Large intestine (tissue), 3 donors: ENCODE measurements around the gene RANBP17. TPM values are rescaled to one million over a fixed set of nuclear protein-coding genes. Genes with fewer than 3 reads are reported as not detected.

Experiments
- DNase-seq, 2 donors: peaks; one replicate each; pipeline versions ENCODE4 v3.0.0 to v3.0.0-alpha.2; 2013
- H3K27ac ChIP-seq: one replicate; pipeline ENCODE4 v1.5.1; 2013; ENCODE audit warnings: low read length
- H3K27me3 ChIP-seq: 2 replicates; pipeline ENCODE4 v1.6.1; 2013; ENCODE audit warnings: low read length; ENCODE audit not compliant: control insufficient read depth, insufficient read depth
- H3K36me3 ChIP-seq: 2 replicates; pipeline ENCODE4 v1.6.1; 2013; ENCODE audit warnings: low read length; ENCODE audit not compliant: control insufficient read depth, insufficient read depth
- H3K4me1 ChIP-seq: one replicate; pipeline ENCODE4 v1.6.1; 2013; ENCODE audit warnings: low read length; ENCODE audit not compliant: control insufficient read depth, insufficient read depth
- H3K4me3 ChIP-seq: one replicate; pipeline ENCODE4 v1.5.1; 2013; ENCODE audit warnings: low read length
- H3K9me3 ChIP-seq: one replicate; pipeline ENCODE4 v1.6.1; 2013; ENCODE audit warnings: mild to moderate bottlenecking, low read depth, low read length, moderate library complexity; ENCODE audit not compliant: control insufficient read depth
- WGBS: methylation state at CpG from one replicate; pipeline ENCODE4 v1.1.5; 2013; ENCODE audit warnings: low lambda C conversion rate; ENCODE audit not compliant: insufficient coverage; 5-methylcytosine and 5-hydroxymethylcytosine counted together
- polyA plus RNA-seq: library from polyadenylated mRNA; unstranded; fragments of 120-200 nt; gene quantifications from one replicate; pipeline ENCODE4 v1.2.1, GENCODE V29; 2013

Gene RANBP17
- polyA plus RNA-seq, 1 donor: 5.8 TPM

GRCh38 chr5:170843870-170844269, 17.9 kb upstream of the RANBP17 start:
- no peaks in the 10 kb centered on the region for H3K4me1 ChIP-seq
- H3K27ac ChIP-seq: no peak overlapping the region
- H3K36me3 ChIP-seq: no peaks in the 10 kb centered on the region
- WGBS: 83% methylated on average over 2 of the region's 2 CpGs
- no peaks in the 10 kb centered on the region for H3K9me3 ChIP-seq
- no peak for DNase-seq
- H3K4me3 ChIP-seq: no peak overlapping the region
- no peaks in the 10 kb centered on the region for H3K27me3 ChIP-seq

GRCh38 chr5:170844651-170845050, 17.2 kb upstream of the RANBP17 start:
- no peak overlapping the region for H3K27ac ChIP-seq
- H3K27me3 ChIP-seq: no peaks in the 10 kb centered on the region
- no peak overlapping the region for H3K4me3 ChIP-seq
- H3K9me3 ChIP-seq: no peaks in the 10 kb centered on the region
- no peaks in the 10 kb centered on the region for H3K36me3 ChIP-seq
- H3K4me1 ChIP-seq: no peaks in the 10 kb centered on the region
- no peak for DNase-seq
- no CpG with 5 or more reads among the region's 2 CpGs for WGBS

- no peaks in the 10 kb centered on the region for H3K27me3 ChIP-seq
- no peak for DNase-seq
- no peak overlapping the region for H3K27ac ChIP-seq
- no peaks in the 10 kb centered on the region for H3K4me1 ChIP-seq
- no peaks in the 10 kb centered on the region for H3K9me3 ChIP-seq
- no peaks in the 10 kb centered on the region for H3K36me3 ChIP-seq
- no peak overlapping the region for H3K4me3 ChIP-seq
Observed at GRCh38 chr5:170846416-170846815, 15.4 kb upstream of the RANBP17 start.

- no peak for DNase-seq
- H3K9me3 ChIP-seq: no peaks in the 10 kb centered on the region
- no peak overlapping the region for H3K4me3 ChIP-seq
- H3K4me1 ChIP-seq: no peaks in the 10 kb centered on the region
- no peak overlapping the region for H3K27ac ChIP-seq
- no peaks in the 10 kb centered on the region for H3K27me3 ChIP-seq
- H3K36me3 ChIP-seq: no peaks in the 10 kb centered on the region
Observed at GRCh38 chr5:170846846-170847245, 15.0 kb upstream of the RANBP17 start.

- DNase-seq: no peak
- 100% methylated on average over 1 of the region's 5 CpGs for WGBS
- Histone ChIP-seq H3K4me3 (no peak overlapping the region), H3K4me1 (no peaks in the 10 kb centered on the region), H3K9me3 (no peaks in the 10 kb centered on the region), H3K27me3 (no peaks in the 10 kb centered on the region), H3K36me3 (no peaks in the 10 kb centered on the region), H3K27ac (no peak overlapping the region)
Observed at GRCh38 chr5:170848033-170848432, 13.8 kb upstream of the RANBP17 start.

- 100% methylated on average over 1 of the region's 2 CpGs for WGBS
- H3K9me3 ChIP-seq: no peaks in the 10 kb centered on the region
Observed at GRCh38 chr5:170849374-170849773, 12.4 kb upstream of the RANBP17 start.

GRCh38 chr5:170854566-170854965, 7.3 kb upstream of the RANBP17 start:
- Histone ChIP-seq H3K4me1 (no peaks in the 10 kb centered on the region), H3K9me3 (no peaks in the 10 kb centered on the region), H3K27me3 (peaks cover 3% of the 10 kb centered on the region), H3K4me3 (no peak overlapping the region), H3K27ac (no peak overlapping the region), H3K36me3 (no peaks in the 10 kb centered on the region)
- DNase-seq: no peak
- WGBS: no CpG with 5 or more reads among the region's 6 CpGs

More at GRCh38 chr5:170849374-170849773, 12.4 kb upstream of the RANBP17 start:
- Histone ChIP-seq H3K4me1 (no peaks in the 10 kb centered on the region), H3K27ac (no peak overlapping the region), H3K36me3 (no peaks in the 10 kb centered on the region), H3K27me3 (peaks cover 2% of the 10 kb centered on the region), H3K4me3 (no peak overlapping the region)
- DNase-seq: no peak

GRCh38 chr5:170857066-170857465, 4.8 kb upstream of the RANBP17 start:
- Histone ChIP-seq H3K27ac (no peak overlapping the region), H3K4me1 (no peaks in the 10 kb centered on the region), H3K9me3 (peaks cover 7% of the 10 kb centered on the region), H3K36me3 (no peaks in the 10 kb centered on the region), H3K4me3 (no peak overlapping the region), H3K27me3 (peaks cover 3% of the 10 kb centered on the region)
- 90% methylated on average over 2 of the region's 2 CpGs for WGBS
- no peak for DNase-seq

- H3K27ac ChIP-seq: no peak overlapping the region
- H3K36me3 ChIP-seq: no peaks in the 10 kb centered on the region
- peaks cover 9% of the 10 kb centered on the region for H3K4me1 ChIP-seq
- peaks cover 7% of the 10 kb centered on the region for H3K9me3 ChIP-seq
- H3K27me3 ChIP-seq: no peaks in the 10 kb centered on the region
- DNase-seq: no peak
- no peak overlapping the region for H3K4me3 ChIP-seq
Observed at GRCh38 chr5:170860415-170860814, 1.4 kb upstream of the RANBP17 start.

GRCh38 chr5:170860818-170861666, 776 bp upstream of the RANBP17 start:
- peak in 1 of 2 donors; percentile 17 for DNase-seq
- Histone ChIP-seq H3K27me3 (no peaks in the 10 kb centered on the region), H3K9me3 (peaks cover 7% of the 10 kb centered on the region), H3K27ac (no peak overlapping the region), H3K4me3 (no peak overlapping the region), H3K36me3 (no peaks in the 10 kb centered on the region), H3K4me1 (peaks cover 9% of the 10 kb centered on the region)
- 100% methylated on average over 1 of the region's 5 CpGs for WGBS

GRCh38 chr5:170861667-170861916, 226 bp upstream of the RANBP17 start:
- DNase-seq: no peak
- Histone ChIP-seq H3K4me3 (no peak overlapping the region), H3K9me3 (peaks cover 7% of the 10 kb centered on the region), H3K27me3 (no peaks in the 10 kb centered on the region), H3K36me3 (no peaks in the 10 kb centered on the region), H3K27ac (no peak overlapping the region), H3K4me1 (peaks cover 9% of the 10 kb centered on the region)
- WGBS: no CpG with 5 or more reads among the region's 26 CpGs
